Measurements from ENCODE around the gene PTGS1. TPM values are rescaled to one million over a fixed set of nuclear protein-coding genes. Genes with fewer than 3 reads are reported as not detected.

The PTGS1 gene
- polyA plus RNA-seq, 2 of the 4 experiments (the other 2 are of a cell fraction) = 0.49 to 1.0 TPM

Small RNA genes within 50 kb of the gene (small RNA-seq; reads per million reads assigned to genes)
- gene AL162424.1 = 0 reads per million in 6 experiments

Other genes with a start within 250 kb of the PTGS1 start
- gene NDUFA8, start 211.2 kb upstream of the PTGS1 start, polyA plus RNA-seq (2011; rRNA removed) = 94.9 and 120 TPM in 2 replicates
- 145 to 148 TPM (median 147 TPM) in 3 replicates for gene NDUFA8, start 211.2 kb upstream of the PTGS1 start, polyA plus RNA-seq (2017; fragmentation: RNase III; extraction: RNeasy Plus Mini Kit Qiagen cat#74134 plus additional on column Dnase treatment)
- gene MORN5, start 211.1 kb upstream of the PTGS1 start, polyA plus RNA-seq (2011; rRNA removed) = 0.17 TPM in 1 of 2 replicates, not detected in the other
- 0.18 TPM in 1 of 3 replicates, not detected in the others for gene MORN5, start 211.1 kb upstream of the PTGS1 start, polyA plus RNA-seq (2017; fragmentation: RNase III; extraction: RNeasy Plus Mini Kit Qiagen cat#74134 plus additional on column Dnase treatment)
- 0.26 and 0.29 TPM in 2 replicates for gene LHX6, start 142.1 kb upstream of the PTGS1 start, polyA plus RNA-seq (2011; rRNA removed)
- gene LHX6, start 142.1 kb upstream of the PTGS1 start, polyA plus RNA-seq (2017; fragmentation: RNase III; extraction: RNeasy Plus Mini Kit Qiagen cat#74134 plus additional on column Dnase treatment) = 0.14 to 0.38 TPM (median 0.20 TPM) in 3 replicates
- gene RBM18, start 106.2 kb upstream of the PTGS1 start, polyA plus RNA-seq (2011; rRNA removed) = 41.1 and 52.3 TPM in 2 replicates
- gene RBM18, start 106.2 kb upstream of the PTGS1 start, polyA plus RNA-seq (2017; fragmentation: RNase III; extraction: RNeasy Plus Mini Kit Qiagen cat#74134 plus additional on column Dnase treatment) = 13.3 to 13.8 TPM (median 13.5 TPM) in 3 replicates
- 107 and 115 TPM in 2 replicates for gene MRRF, start 106.1 kb upstream of the PTGS1 start, polyA plus RNA-seq (2011; rRNA removed)
- 62.5 to 71.5 TPM (median 63.6 TPM) in 3 replicates for gene MRRF, start 106.1 kb upstream of the PTGS1 start, polyA plus RNA-seq (2017; fragmentation: RNase III; extraction: RNeasy Plus Mini Kit Qiagen cat#74134 plus additional on column Dnase treatment)
- gene OR1J1, start 106.9 kb downstream of the PTGS1 start, polyA plus RNA-seq (2011; rRNA removed) = not detected in 2 replicates
- gene OR1J1, start 106.9 kb downstream of the PTGS1 start, polyA plus RNA-seq (2017; fragmentation: RNase III; extraction: RNeasy Plus Mini Kit Qiagen cat#74134 plus additional on column Dnase treatment) = not detected in 3 replicates
- gene OR1J2, start 139.8 kb downstream of the PTGS1 start, polyA plus RNA-seq (2011; rRNA removed) = 0.17 and 0.21 TPM in 2 replicates
- 0.09 to 0.21 TPM in 2 of 3 replicates, not detected in the other for gene OR1J2, start 139.8 kb downstream of the PTGS1 start, polyA plus RNA-seq (2017; fragmentation: RNase III; extraction: RNeasy Plus Mini Kit Qiagen cat#74134 plus additional on column Dnase treatment)
- gene OR1J4, start 148.1 kb downstream of the PTGS1 start, polyA plus RNA-seq (2011; rRNA removed) = 0.23 and 0.30 TPM in 2 replicates
- 0.17 TPM in 1 of 3 replicates, not detected in the others for gene OR1J4, start 148.1 kb downstream of the PTGS1 start, polyA plus RNA-seq (2017; fragmentation: RNase III; extraction: RNeasy Plus Mini Kit Qiagen cat#74134 plus additional on column Dnase treatment)
- not detected in 2 replicates for gene OR1N1, start 156.3 kb downstream of the PTGS1 start, polyA plus RNA-seq (2011; rRNA removed)
- gene OR1N1, start 156.3 kb downstream of the PTGS1 start, polyA plus RNA-seq (2017; fragmentation: RNase III; extraction: RNeasy Plus Mini Kit Qiagen cat#74134 plus additional on column Dnase treatment) = not detected in 3 replicates
- gene OR1N2, start 182.1 kb downstream of the PTGS1 start, polyA plus RNA-seq (2011; rRNA removed) = not detected in 2 replicates
- gene OR1N2, start 182.1 kb downstream of the PTGS1 start, polyA plus RNA-seq (2017; fragmentation: RNase III; extraction: RNeasy Plus Mini Kit Qiagen cat#74134 plus additional on column Dnase treatment) = not detected in 3 replicates
- 0.05 TPM in 2 replicates for gene OR1L8, start 212.4 kb downstream of the PTGS1 start, polyA plus RNA-seq (2011; rRNA removed)
- not detected in 3 replicates for gene OR1L8, start 212.4 kb downstream of the PTGS1 start, polyA plus RNA-seq (2017; fragmentation: RNase III; extraction: RNeasy Plus Mini Kit Qiagen cat#74134 plus additional on column Dnase treatment)
- 0.28 and 0.50 TPM in 2 replicates for gene OR1Q1, start 243.7 kb downstream of the PTGS1 start, polyA plus RNA-seq (2011; rRNA removed)
- gene OR1Q1, start 243.7 kb downstream of the PTGS1 start, polyA plus RNA-seq (2017; fragmentation: RNase III; extraction: RNeasy Plus Mini Kit Qiagen cat#74134 plus additional on column Dnase treatment) = 0.10 to 0.11 TPM in 2 of 3 replicates, not detected in the other